LNCaP clone FGC (cell line): ENCODE data around the gene CEP192.
A peak's percentile ranks its signal among the peaks of the same experiment; 100 is the strongest.
"Not testable (repeated sequence)": the region's sequence is repeated elsewhere in the genome, so short reads cannot be mapped to it uniquely, and the experiment has no call there.

ENCODE experiments used
- DNase-seq: peaks from one replicate; pipeline ENCODE4 v3.0.0-alpha.2; 2011; ENCODE audit warnings: low read depth
- H3K4me3 ChIP-seq: 2 replicates; pipeline ENCODE4 v1.5.1; 2011; ENCODE audit warnings: mild to moderate bottlenecking, low read depth, low read length, control low read depth
- CTCF ChIP-seq: IDR thresholded peaks from 2 replicates; pipeline ENCODE4 v1.5.1; 2012; ENCODE audit warnings: mild to moderate bottlenecking; ENCODE audit not compliant: control insufficient read depth, insufficient read depth; ENCODE audit errors: extremely low read depth

The CEP192 gene

GRCh38 chr18:12993439-12993838, 2.3 kb downstream of the CEP192 start:
- no peak for TF ChIP-seq CTCF
- DNase-seq = no peak
- H3K4me3 ChIP-seq = no peak overlapping the region

GRCh38 chr18:12995424-12995823, 4.3 kb downstream of the CEP192 start:
- no peak for TF ChIP-seq CTCF
- DNase-seq = no peak
- no peak overlapping the region for H3K4me3 ChIP-seq

- H3K4me3 ChIP-seq = no peak overlapping the region
- TF ChIP-seq CTCF = no peak
- no peak for DNase-seq
Observed at GRCh38 chr18:12995952-12996477, 4.9 kb downstream of the CEP192 start.

GRCh38 chr18:12996661-12997292, 5.6 kb downstream of the CEP192 start:
- no peak overlapping the region for H3K4me3 ChIP-seq
- DNase-seq = no peak
- TF ChIP-seq CTCF = no peak

- H3K4me3 ChIP-seq, DNase-seq: not testable (repeated sequence)
Observed at GRCh38 chr18:12997330-12997729, 6.2 kb downstream of the CEP192 start.

GRCh38 chr18:12998332-12999060, 7.3 kb downstream of the CEP192 start:
- H3K4me3 ChIP-seq = 0 out of 2 replicates have a peak overlapping the region, but pooled peaks have one; percentile 6
- DNase-seq = no peak
- TF ChIP-seq CTCF = no peak

GRCh38 chr18:13003466-13003896, 12.3 kb downstream of the CEP192 start:
- peak; percentile 60 for TF ChIP-seq CTCF
- no peak overlapping the region for H3K4me3 ChIP-seq
- DNase-seq = no peak
